HG02678 (cell line): Measurements from ENCODE around the gene CAMK1D.
A peak's percentile ranks its signal among the peaks of the same experiment; 100 is the strongest.
"Not testable (repeated sequence)": the region's sequence is repeated elsewhere in the genome, so short reads cannot be mapped to it uniquely, and the experiment has no call there.

Experiments
- ATAC-seq: cut with Tn5 transposase; IDR thresholded peaks from one replicate; pipeline ENCODE4 v1.9.1; 2021; ENCODE audit warnings: mild to moderate bottlenecking, moderate library complexity; ENCODE audit not compliant: unreplicated experiment

CAMK1D gene

DNA sequence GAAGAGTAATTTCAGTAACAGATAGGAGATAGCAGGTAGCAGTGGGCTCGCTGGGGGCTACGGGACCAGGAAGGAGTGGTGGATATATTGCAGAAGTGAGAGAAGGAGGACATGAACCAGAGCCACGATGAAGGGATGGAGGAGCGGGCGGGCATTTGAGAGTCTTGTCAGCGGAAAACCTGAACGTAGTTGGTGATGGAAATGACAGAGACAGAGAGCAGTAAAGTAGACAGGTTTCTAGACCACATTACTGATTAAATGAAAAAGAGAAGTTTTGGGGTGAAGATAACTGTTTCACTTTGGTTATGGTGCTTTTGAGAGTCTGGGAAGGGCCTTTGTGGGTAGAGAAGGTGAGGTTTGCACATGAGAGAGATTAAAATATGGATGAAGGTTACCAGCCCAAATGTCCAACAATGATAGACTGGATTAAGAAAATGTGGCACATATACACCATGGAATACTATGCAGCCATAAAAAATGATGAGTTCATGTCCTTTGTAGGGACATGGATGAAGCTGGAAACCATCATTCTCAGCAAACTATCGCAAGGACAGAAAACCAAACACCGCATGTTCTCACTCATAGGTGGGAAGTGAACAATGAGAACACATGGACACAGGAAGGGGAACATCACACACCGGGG, 196.9 kb downstream of the CAMK1D start:
- ATAC-seq, result not testable (repeated sequence)

- no peak for ATAC-seq
These were observed 198.0 kb downstream of the CAMK1D start for GRCh38 chr10:12547301-12547771.

DNA sequence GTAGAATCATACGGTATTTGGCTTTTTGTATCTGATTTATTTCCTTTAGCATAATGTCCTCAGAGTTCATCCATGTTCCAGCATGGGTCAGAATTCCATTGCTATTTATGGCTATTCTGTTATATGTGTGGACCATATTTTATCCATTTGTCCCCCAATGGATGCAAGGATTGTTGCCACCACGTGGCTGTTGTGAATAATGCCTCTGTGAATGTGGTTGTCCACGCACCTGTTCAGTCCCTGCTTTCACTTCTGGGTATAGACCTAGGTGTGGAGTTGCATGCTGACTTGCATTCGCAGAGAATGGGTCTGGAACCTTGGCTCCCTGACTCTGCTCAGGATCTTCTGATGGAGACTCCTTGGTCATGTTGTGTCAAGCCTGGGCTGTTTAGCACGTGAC, 199.9 kb downstream of the CAMK1D start:
- no peak for ATAC-seq

DNA sequence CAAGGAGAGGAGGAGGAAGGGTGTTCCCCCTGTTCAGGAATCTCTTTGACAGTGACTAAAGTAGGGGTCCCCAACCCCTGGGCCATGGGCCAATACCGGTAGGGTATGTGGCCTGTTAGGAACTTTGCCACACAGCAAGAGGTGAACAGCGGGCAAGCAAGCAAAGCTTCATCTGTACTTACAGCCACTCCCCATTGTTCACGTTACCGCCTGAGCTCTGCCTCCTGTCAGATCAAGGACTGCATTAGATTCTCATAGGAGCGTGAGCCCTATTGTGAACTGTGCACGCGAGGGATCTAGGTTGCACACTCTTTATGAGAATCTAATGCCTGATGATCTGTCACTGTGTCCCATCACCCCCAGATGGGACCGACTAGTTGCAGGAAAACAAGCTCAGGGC, 201.6 kb downstream of the CAMK1D start:
- no peak for ATAC-seq

DNA sequence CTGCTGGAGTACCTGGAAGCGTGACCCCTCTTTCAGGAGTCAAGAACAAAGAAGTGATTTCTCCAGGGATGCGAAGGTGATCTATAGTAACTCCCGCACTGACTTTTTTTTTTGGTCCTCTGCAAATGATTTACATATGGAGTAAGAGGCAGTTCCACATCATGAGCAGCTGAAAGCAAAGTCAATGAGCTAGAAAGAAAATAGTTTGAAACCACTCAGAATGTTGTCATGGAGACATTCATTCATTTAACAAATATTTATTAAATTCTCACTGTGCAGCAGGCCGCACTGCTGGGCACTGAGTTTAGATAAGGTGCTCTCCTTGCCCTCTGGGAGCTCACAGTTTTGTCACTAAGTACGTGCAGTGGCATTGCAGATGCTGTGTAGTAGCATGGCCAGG, 206.7 kb downstream of the CAMK1D start:
- no peak for ATAC-seq

DNA sequence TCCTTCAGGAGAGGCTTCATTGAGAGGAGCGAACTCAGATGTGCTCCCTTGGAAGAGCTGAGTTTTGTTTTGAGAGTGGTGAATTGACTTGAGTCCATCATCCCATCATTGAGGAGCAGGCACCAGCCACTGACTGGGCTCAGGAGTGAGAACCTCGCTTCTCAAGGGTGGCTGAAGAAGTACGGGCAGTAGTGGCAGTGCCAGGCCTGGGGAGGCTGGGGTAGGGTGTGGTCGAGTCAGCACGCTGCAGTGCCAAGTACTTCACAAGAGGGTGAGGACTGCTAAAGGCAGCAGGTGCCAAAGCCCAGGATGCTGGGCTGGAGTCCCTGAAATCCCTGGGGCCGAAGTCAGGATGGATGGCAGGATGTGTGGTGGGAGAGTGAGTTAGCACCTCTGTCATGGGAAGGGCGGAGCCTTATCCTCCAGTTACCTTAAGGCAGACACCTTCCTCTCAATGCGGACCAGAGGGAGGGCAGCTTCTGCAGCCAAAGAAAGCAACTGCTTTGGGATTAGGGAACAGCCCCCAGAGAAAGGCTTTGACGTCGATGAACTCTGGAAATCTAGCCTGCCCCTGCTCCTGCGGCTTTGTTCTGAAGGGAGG, 210.3 kb downstream of the CAMK1D start:
- ATAC-seq, result no peak

DNA sequence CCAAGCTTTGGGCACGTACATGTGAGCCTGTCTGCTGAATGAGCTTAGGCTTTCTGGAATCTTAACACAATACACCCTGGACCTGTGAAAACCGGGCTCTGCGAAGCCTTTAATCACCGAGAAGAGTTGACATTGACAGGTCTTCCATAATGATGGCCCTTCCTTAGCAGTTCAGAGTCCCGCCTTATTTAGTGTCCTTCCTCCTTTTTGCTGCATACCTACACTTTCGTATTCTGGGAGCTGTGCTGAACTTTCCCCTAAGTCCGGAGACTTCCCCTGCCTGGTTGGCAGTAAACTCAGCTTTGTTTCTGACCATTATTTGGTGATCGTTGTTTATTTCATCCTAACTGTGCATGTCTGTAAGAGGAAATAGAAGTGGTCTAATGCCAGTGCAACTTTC, 212.0 kb downstream of the CAMK1D start:
- ATAC-seq, result no peak

DNA sequence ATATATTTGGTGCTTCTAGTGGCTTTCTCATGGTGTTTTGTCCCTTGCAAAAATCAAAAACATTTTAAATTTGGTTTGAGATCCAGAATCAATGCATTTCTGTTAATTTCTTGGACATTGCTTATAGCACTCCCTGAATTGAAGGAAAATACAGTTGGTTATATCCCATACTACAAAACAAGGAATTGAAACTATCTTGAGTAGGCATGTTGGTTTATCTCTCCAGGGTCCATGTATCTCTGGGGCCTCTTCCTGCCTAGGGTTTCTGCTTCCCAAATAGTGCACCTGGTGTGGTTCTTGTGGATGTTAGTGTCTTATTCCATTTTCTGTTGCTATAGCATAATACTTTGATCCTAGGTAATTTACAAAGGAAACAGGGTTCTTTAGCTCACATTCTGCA, 212.4 kb downstream of the CAMK1D start:
- no peak for ATAC-seq

GRCh38 chr10:12563489-12563888, 214.1 kb downstream of the CAMK1D start:
- ATAC-seq, result no peak

DNA sequence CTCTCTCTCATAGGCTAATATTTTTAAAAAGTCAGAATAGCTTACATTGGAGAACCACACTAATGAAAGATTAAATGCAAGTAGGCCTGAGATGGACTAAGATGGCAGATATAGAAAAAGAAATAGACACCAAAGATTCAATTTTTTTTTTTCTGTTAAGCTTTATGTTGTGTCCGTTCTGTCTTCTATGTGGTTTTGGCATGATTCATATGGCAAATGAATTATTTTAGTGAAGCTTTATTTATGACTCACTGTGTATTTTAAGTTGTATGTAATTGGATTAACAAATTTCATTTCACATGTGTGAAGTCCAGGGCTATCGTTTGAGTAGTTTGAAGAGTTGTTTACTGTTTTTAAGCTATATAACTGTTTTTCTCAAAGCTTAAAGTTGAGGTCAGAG, 214.8 kb downstream of the CAMK1D start:
- no peak for ATAC-seq

DNA sequence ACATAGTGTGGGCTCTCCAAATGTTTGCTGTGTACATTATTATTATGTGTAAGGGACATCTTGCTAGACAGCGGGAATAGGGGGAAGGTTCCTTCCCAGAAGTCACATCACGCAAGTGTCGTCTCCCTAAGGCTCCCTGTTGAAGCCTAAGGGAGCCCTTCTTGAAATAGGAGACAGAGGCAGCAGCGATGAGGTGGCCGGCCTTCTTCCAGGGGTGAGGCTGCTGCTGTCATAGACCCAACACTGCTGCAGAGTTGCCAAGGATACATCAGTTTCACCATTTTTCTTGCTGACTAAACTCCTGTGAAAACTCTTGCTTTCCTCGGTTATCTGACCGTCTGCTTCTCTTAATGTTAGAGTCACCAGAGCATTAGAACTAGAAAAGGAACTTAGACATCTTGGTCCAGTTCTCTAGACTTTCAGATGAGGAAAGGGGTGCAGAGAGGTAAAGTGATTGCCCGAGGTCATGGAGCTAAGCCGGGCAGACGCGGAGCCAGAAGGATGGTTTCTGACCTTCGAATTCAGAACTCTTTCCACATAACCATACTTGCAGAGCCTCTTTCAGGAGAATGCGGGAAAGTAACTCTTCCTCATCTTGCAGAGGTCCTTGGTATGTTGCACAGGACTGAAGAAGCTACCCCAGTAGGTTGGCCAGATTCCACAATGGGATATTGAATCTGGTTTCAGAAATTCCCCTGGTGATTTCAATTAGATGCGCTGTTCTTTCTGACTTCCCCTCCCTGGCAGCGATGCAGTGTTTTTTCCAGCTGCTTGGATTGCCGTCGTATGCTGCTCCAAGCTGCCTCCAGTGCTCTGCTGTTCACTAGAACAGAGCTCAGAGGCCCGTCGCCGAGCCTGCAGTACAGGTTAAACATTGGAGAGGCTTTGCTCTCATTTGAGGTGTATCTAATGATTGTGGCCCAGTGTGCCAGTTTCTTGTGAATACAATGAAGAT, 217.1 kb downstream of the CAMK1D start:
- no peak for ATAC-seq

DNA sequence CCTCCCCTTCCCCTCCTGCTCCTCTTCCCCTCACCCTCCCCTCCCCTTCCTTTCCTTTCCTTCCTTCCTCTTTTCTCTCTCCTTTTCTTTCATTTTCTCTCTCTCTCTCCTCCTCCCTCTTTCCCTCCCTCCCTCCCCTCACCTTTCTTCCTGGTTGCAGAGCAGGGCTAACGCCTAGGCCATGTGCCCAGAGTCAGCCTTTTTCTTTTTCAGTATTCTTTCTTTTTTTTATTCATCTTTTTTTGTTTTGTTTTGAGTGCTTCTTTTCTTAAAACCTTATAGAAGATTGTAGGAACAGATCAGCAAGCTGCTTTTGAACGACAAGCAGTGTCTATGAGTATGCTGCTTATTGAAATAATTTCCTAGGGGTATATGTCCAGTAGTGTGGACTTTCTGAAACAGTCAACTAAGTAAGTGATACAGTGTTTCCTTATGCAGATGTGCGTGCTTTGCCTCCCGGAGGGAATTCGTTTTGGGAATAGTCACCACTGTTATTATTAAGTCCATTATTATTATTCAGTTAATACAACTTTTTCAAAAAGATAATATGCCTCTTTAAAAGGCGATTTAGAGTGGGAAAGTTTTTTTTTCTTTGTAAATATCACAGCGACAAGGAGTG, 219.2 kb downstream of the CAMK1D start:
- no peak for ATAC-seq

DNA sequence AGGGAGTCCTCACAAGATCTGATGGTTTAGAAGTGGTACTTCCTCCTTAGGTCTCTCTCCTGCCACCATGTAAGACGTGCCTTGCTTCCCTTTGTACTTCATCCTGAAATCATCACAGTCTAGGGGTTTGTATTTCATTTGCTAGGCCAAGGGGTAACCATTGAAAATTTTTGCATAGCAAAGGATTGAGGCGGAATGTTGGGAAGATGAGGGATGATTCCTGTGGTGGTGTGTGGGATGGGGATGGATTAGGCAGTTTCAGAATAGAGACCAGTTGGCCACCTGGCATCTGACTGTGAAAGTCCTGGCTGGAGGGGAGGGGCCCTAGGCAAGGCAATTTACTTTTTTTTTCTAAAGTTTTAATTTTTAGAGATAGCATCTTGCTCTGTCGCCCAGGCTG, 222.9 kb downstream of the CAMK1D start:
- no peak for ATAC-seq

DNA sequence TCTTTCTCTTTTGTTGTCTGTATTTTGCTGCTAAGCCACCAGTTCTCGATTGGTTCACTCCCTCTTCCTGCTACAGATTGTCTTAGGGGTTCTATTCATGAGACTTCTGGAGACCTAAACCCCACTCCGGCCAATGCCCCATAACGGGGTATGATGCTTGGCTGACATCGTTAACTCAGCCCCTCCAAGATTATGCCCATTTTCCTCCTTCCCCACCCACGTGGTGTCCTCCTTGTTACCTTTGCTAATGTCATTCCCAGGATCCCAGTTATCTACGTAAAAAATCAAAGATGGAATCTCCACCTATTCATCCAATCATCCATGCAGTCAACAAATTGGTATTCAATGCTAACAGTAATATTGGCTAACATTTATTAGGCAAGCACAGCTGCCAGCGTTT, 228.3 kb downstream of the CAMK1D start:
- ATAC-seq, result no peak

DNA sequence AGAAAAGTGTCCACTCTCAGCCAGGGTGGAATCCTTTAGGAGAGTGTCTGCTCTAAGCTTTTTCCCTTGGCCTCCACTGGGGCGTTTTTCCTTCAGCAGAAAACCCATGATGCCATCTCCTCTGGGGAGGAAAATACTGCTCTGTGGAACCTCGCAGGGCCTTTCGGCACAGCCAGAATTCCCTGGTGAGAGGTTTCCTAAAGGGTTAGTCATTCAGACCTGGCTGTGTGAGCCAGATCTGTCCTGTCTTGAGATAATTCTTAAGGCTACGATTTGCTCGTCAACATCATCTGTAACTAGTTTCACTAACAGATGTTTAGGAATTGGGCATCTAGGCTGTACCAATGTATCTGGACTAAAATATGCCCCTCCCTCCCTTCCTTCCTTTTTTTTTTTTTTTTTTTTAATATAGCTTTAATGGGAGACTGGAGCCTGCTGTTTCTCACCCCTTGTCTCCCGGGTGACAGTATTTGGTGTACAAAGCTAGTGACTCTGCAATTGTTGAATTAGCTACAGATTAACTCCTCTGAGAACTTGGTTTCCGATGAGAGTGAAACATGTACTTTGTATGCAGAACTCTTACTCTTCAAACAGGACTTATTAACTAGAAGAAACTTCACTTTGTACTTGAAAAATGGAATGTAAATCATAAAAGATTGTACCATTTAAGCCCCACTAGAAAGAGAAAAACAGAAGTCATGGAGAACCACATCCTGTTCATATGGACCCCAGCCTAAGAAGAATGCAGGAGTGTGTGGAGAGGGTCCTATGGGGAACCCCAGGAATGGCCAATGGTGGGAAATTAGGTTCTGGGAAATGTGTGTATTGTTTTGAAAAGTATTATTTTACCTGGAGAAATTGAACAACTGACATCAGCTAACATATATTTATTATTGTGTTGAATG, 230.9 kb downstream of the CAMK1D start:
- peak; percentile 91 for ATAC-seq

GRCh38 chr10:12583891-12584595, 234.7 kb downstream of the CAMK1D start:
- no peak for ATAC-seq

DNA sequence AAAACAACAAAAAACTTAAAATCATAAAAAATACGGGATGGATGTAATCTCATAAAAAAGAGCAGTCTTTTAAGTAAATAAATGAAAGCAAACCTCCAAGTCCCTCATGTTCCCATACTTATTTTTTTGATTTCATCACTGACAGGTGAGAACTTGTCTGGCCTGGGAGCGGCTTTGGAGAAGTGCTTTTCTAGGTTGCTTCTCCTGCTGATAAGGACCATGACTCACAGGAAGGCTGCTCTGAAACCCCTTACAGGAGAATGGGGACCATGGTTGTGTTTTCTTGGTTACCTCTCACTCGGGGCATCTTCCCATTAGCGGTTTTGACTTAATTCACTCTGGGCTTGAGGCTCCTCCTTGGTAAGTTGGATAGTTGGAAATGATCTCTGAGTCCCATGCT, 237.4 kb downstream of the CAMK1D start:
- no peak for ATAC-seq

DNA sequence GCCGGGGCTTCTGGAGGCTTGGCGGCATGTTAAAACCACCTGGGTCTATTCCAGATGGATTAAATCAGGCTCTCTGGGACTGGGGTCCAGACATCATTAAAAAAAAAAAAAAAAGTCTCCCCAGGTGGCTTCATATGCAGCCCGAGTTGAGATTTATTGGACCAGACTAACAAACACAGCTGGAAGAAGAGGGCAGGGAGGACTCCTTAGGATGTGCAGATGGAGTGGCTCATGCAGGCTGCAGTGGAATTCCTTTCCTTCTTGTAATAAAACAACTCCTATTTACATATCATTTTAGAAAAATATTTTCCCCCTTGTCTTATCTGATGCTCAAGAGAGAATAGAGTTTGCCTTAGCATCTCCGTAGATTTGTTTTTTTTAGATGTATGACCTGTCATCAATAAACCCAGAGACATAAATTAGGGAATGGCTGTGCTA, 238.1 kb downstream of the CAMK1D start:
- ATAC-seq, result no peak

- ATAC-seq, result peak; percentile 49
These were observed 238.9 kb downstream of the CAMK1D start for GRCh38 chr10:12588091-12588860.
